Activated CD4-positive, alpha-beta memory T cell treated with anti-CD3 and anti-CD28 coated beads for 36 hours (primary cell): ENCODE results near the gene SEMA3G. TPM values are rescaled to one million over a fixed set of nuclear protein-coding genes. Genes with fewer than 3 reads are reported as not detected.

Source experiments
- CTCF ChIA-PET: fragments of 350-600 bp; sonication (Branson Sonifier 250); formaldehyde crosslinking; loops from one replicate; lab custom pipeline; 2021; ENCODE audit warnings: antibody characterized with exemption, inconsistent platforms; lab: Charles Lee
- POLR2A ChIA-PET: fragments of 350-600 bp; sonication (Branson Sonifier 250); formaldehyde crosslinking; loops from one replicate; lab custom pipeline; 2021; ENCODE audit warnings: antibody characterized with exemption; lab: Charles Lee
- DNase-seq: peaks from one replicate; pipeline ENCODE4 v3.0.0-alpha.2; 2020
- H3K27ac Mint-ChIP-seq: one replicate; pipeline ENCODE4 v1.8.0; 2021; ENCODE audit warnings: mixed read lengths
- H3K27me3 Mint-ChIP-seq: one replicate; pipeline ENCODE4 v1.8.0; 2021; ENCODE audit warnings: mixed read lengths
- H3K36me3 Mint-ChIP-seq: one replicate; pipeline ENCODE4 v1.8.0; 2021; ENCODE audit warnings: mixed read lengths
- H3K4me1 Mint-ChIP-seq: one replicate; pipeline ENCODE4 v1.8.0; 2021; ENCODE audit warnings: low read depth, mixed read lengths
- H3K4me3 Mint-ChIP-seq: one replicate; pipeline ENCODE4 v1.8.0; 2021; ENCODE audit warnings: mild to moderate bottlenecking, mixed read lengths
- H3K9me3 Mint-ChIP-seq: one replicate; pipeline ENCODE4 v1.8.0; 2021; ENCODE audit warnings: mixed read lengths
- intact Hi-C: fragments of 100-400 bp; cut with micrococcal nuclease; formaldehyde crosslinking; loops from one replicate; pipeline ENCODE4 v1.15.1; 2023
- total RNA-seq, 2 experiments: library from RNA; stranded (reverse); gene quantifications; one replicate each; pipeline ENCODE4 v1.2.3, GENCODE V29; 2021

Gene SEMA3G
- total RNA-seq, 2 experiments from 2014 or later, result 0.10 to 0.14 TPM

DNA sequence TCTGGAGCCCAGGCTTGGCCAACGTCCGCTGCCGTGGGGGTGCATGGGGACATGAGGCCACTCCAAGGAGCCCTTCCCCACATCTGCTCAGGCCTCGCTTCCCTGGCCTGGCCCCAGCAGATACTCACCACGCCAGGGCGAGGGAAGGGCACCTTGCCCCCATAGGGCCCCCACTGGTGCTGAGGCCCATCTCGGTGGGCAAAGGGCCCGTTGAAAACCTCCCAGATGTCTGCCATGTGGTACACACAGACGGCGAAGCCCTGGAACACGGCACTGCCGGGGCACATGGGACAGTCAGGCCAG, 4.7 kb downstream of the SEMA3G start:
- CTCF ChIA-PET, result no interaction called here

DNA sequence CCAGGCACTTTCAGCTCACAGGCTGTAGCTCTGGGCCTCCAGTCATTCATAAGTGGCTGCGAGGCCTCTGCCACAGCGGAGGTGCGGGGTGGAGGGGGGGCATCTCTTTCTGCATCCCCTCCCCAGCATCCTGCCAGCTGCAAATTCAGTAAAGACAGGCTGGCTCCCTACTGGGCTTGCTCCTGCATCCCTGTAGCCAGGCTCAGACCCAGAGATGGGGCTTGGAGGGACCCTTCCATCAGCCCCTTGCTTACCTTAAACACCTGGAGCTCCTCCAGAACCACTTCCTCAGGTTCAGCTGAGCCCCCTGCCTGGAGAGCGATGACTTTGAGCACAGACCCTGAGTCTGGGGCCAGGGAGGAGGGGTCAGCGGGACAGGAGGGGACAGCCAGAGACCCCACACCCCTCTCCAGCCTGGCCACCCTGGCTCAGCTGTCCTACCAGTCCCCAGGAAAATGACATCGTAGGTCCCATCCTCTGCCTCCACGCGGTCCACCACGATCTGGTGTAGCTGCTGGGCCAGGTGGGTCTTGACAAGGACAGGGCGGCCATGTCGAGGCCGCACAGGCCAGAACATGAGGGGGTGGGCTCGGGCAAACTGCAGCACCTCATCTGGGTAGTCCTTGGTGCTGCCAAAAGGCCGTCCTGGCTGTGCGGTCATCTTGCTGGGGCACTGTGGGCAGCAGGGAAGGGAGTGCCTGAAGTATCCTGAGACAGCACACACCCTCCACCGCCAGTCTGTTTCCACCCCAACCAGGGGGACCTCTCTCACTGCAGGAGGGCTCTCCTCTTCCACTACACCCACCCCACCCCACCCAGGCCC, 5.3 kb downstream of the SEMA3G start:
- intact Hi-C loops, result no loop called here
- POLR2A ChIA-PET, result no interaction called here
- no peak overlapping the region for H3K4me3 Mint-ChIP-seq
- H3K27ac Mint-ChIP-seq, result no peak overlapping the region
- CTCF ChIA-PET, result interaction anchor here (1.6 to 1.7 kb wide), 3 partner anchors 9 to 27 kb away, joined by 4 to 9 read pairs (median 7); no protein-coding TSS in a partner anchor
- no peaks in the 10 kb centered on the region for H3K4me1 Mint-ChIP-seq
- H3K27me3 Mint-ChIP-seq, result no peaks in the 10 kb centered on the region
- H3K9me3 Mint-ChIP-seq, result no peaks in the 10 kb centered on the region
- DNase-seq, result no peak
- H3K36me3 Mint-ChIP-seq, result no peaks in the 10 kb centered on the region

More for the DNA sequence above, 4.7 kb downstream of the SEMA3G start:
- Mint-ChIP-seq H3K9me3 (no peaks in the 10 kb centered on the region), H3K36me3 (no peaks in the 10 kb centered on the region), H3K4me3 (no peak overlapping the region), H3K27ac (no peak overlapping the region), H3K27me3 (no peaks in the 10 kb centered on the region), H3K4me1 (peaks cover 3% of the 10 kb centered on the region)
- intact Hi-C loops, result no loop called here
- DNase-seq, result no peak
- POLR2A ChIA-PET, result no interaction called here

DNA sequence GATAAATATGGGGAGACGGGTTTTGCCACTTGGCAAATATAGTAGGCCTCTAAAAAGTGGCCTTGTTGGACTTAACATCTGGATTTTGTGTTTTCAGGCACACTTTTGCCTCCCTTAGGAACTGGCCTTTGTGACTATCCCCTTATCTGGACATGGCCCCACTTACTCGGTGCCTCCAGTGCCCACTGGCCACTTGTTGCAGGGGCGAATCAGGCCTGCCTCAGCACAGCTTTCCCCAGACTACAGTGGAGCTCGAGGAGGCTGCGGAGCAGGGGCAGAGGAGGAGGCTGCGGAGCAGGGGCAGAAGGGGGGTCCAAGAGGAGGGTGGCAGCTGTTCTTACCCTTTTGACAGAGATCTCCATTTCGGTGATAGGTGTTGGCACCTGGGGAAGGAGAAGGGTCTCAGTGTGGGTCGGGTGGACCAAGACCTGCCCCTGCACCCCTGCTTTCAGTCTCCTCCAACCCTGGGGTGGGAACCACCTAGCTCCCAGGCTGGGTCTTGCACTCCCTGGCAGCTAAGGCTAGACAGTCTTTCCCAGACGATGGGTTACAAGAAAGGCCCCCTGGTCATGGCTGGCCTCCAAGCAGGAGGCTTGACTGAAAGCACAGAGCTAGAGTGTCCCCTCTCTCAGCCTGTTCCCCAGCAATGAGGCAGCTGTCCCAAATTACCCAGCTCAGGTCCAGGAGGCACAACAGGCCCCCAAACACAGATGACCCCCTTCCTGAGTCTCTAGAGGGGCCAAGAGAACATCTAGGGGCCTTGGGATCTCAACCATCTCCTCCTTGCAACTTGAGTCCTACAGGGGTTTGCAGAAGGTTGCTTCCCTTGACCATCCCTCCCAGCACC, 6.1 kb downstream of the SEMA3G start:
- Mint-ChIP-seq H3K4me1 (no peaks in the 10 kb centered on the region), H3K27ac (no peak overlapping the region), H3K4me3 (no peak overlapping the region), H3K36me3 (no peaks in the 10 kb centered on the region), H3K27me3 (no peaks in the 10 kb centered on the region), H3K9me3 (no peaks in the 10 kb centered on the region)
- CTCF ChIA-PET, result interaction anchor here (1.6 to 1.7 kb wide), 3 partner anchors 9 to 26 kb away, joined by 4 to 9 read pairs (median 7); no protein-coding TSS in a partner anchor
- intact Hi-C loops, result no loop called here
- DNase-seq, result no peak
- POLR2A ChIA-PET, result no interaction called here

DNA sequence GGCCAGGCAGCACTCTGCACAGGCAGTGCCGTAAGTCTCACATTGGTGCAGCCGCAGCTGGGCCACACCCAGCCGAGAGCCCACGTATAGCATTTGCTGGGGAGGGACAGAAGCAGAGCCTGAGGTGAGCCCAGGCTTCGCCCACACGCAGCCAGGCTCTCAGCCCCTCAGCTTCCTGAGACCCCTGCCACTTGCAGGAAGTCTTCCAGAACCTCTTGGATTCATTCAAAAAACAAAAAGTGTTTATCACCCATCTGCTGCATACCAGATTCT, 6.9 kb downstream of the SEMA3G start:
- Mint-ChIP-seq H3K4me3 (no peak overlapping the region), H3K9me3 (no peaks in the 10 kb centered on the region), H3K36me3 (no peaks in the 10 kb centered on the region), H3K27me3 (no peaks in the 10 kb centered on the region), H3K27ac (no peak overlapping the region), H3K4me1 (peaks cover 2% of the 10 kb centered on the region)
- no peak for DNase-seq
- ChIA-PET POLR2A (no interaction called here), CTCF (interaction anchor here (1.7 kb wide), 1 partner anchor 25 kb away, joined by 4 read pairs; no protein-coding TSS in a partner anchor)
- intact Hi-C loops, result no loop called here

DNA sequence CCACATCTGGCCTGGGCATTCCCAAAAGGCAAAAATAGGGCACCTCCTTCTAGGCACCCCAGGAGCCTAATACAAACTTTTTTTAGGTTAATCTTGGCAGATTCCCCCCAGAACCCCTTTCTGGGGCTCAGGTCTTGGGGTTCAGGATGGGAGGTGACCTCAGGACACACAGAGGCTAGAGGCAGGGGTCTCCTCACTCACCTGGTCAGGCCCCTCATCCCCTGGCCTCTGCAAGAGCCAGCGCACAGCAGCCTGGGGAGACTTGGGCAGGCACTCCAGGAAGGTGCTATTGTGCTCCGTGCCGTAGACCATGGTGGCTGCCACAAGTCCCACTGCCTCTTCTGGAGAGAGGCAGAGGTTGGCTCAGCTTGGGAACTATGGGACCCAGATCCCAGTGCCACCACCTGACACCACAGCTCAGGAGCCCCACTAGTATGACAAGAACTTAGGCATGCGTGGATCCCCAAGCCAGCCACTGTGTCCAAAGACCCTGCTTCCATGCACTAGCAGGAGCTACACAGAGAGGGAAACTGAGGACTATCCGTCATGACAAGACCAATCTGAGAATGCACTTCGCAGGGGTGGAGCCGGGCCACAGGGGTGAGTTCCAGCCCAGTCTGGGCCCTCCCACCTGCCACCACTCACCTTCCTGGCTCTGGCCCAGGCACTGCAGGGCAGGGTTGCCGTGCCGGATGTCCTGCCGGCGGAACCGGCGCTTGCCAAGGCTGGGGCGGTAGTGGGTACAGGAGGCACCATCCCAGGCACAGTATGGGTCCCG, 7.4 kb downstream of the SEMA3G start:
- Mint-ChIP-seq H3K4me3 (no peak overlapping the region), H3K9me3 (no peaks in the 10 kb centered on the region), H3K27me3 (no peaks in the 10 kb centered on the region), H3K36me3 (no peaks in the 10 kb centered on the region), H3K27ac (no peak overlapping the region), H3K4me1 (peaks cover 3% of the 10 kb centered on the region)
- intact Hi-C loops, result no loop called here
- DNase-seq, result no peak
- POLR2A ChIA-PET, result no interaction called here
- CTCF ChIA-PET, result interaction anchor here (1.2 to 2.4 kb wide), 3 partner anchors 9 to 24 kb away, joined by 3 to 8 read pairs (median 4); no protein-coding TSS in a partner anchor

DNA sequence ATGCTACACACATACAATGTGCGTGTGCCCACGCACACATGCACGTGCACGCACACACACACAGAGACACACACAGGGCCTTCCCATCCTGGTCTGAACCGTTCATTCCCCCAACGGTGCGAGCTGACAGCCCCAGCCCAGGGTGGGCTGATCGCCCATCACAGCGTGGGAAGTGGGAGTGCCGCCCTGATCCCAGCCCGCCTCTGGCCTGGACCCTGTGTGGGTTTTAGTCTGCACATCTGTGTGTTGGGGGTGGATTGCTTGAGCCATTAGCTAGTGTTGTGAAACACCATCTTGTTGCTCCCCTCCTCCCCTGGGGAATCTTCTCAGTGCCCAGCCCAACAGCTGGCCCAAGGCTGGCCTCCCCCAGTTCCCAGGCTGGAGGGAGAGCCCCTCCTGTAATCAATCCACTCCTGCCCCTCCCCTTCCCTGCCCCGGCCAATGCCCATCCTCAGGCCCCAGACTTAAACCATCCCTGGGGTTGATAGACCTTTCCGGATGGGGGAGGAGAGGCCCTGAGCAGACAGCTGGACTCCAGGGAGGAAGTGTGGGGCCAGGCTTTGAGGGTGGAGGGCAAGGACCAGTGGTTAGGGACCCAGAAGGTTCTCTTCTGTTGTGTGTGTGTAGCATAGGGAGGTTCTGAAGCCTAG, 8.3 kb downstream of the SEMA3G start:
- peaks cover 3% of the 10 kb centered on the region for H3K4me1 Mint-ChIP-seq
- no peaks in the 10 kb centered on the region for H3K27me3 Mint-ChIP-seq
- H3K27ac Mint-ChIP-seq, result no peak overlapping the region
- POLR2A ChIA-PET, result no interaction called here
- intact Hi-C loops, result no loop called here
- no peaks in the 10 kb centered on the region for H3K36me3 Mint-ChIP-seq
- CTCF ChIA-PET, result interaction anchor here (0.9 to 2.4 kb wide), 3 partner anchors 8 to 25 kb away, joined by 3 to 8 read pairs (median 3); no protein-coding TSS in a partner anchor
- H3K4me3 Mint-ChIP-seq, result no peak overlapping the region
- DNase-seq, result no peak
- no peaks in the 10 kb centered on the region for H3K9me3 Mint-ChIP-seq

DNA sequence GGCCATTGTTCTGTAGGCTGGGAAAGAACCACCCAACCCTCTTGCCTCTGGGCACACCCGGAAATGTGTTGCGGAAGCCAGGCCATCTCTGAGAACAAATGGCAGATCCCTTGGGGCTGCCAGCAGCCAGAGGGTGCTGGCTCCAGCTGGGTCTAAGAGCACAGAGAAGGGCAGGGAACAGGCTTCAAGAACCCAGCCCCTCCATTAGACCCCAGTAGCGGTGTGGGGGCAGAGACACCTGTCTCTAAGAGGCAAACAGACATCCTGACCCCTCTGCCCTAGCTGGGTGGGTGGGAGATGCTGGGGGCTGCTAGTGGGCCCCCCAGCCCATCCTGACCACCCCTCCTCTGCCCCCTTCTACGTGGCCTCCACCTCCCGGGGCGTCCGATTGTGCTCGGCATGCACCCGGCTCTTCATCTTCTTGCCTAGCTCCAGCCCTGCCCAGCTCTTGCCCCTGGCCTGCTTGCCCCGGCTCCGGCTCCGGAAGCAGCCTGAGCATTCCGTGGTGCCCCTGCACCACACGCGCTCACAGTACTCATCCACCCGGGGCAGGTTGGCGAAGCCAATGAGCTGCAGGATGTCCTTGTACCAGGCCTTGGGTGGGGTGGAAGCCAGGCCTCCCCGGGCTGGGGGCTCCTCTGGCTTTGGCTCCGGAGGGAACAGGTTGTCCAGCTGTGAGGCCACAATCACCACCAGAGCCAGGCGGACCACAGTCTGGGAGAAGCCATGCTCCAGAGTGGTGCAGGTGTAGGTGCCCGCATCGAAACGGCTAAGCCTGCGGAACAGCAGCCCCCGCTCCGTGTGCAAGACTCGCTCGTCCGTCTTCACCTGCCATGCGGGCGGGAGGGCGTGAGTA, 9.4 kb downstream of the SEMA3G start:
- POLR2A ChIA-PET, result no interaction called here

DNA sequence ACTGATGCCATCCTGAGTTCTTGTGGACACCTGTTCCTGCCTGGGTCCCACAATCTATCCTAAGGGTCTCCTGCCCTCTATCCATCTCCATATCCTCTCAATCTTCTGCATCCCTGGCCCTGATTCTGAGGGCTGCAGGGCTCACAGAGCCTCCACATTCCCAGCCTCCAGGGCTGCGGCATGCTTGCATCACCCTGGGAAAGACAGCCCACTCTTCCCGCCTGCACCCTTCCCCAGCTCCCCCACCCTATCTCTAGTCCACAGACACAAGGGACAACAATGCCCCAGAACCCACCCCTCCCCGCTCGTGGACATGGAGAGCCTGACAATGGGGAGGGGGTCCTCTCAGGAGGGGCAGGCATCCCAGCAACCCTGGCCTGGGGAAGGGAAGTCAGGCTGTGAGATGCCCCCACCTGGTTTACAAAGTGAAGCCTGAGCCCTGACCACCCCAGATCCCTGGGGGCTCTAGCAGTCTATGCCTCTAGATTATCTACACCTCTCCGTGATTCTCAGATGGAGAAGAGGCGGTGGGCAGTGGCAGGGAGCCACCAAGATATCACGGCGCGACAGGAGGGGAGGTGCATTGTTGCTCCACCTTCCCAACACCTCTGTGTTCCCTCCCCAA, 10.3 kb downstream of the SEMA3G start:
- H3K4me3 Mint-ChIP-seq, result no peak overlapping the region
- H3K36me3 Mint-ChIP-seq, result no peaks in the 10 kb centered on the region
- H3K9me3 Mint-ChIP-seq, result no peaks in the 10 kb centered on the region
- no peaks in the 10 kb centered on the region for H3K27me3 Mint-ChIP-seq
- DNase-seq, result no peak
- peaks cover 3% of the 10 kb centered on the region for H3K4me1 Mint-ChIP-seq
- no peak overlapping the region for H3K27ac Mint-ChIP-seq
- ChIA-PET POLR2A (no interaction called here), CTCF (interaction anchor here (10.7 kb wide), 1 partner anchor 11 kb away, joined by 172 read pairs; the partner anchor contains the start of gene SEMA3G)
- intact Hi-C loops, result no loop called here

More for the DNA sequence above, 9.4 kb downstream of the SEMA3G start:
- H3K36me3 Mint-ChIP-seq, result no peaks in the 10 kb centered on the region
- intact Hi-C loops, result no loop called here
- DNase-seq, result no peak
- no peaks in the 10 kb centered on the region for H3K27me3 Mint-ChIP-seq
- CTCF ChIA-PET, result interaction anchor here (2.4 kb wide), 1 partner anchor 11 kb away, joined by 8 read pairs; no protein-coding TSS in a partner anchor
- peaks cover 3% of the 10 kb centered on the region for H3K4me1 Mint-ChIP-seq
- no peaks in the 10 kb centered on the region for H3K9me3 Mint-ChIP-seq
- H3K27ac Mint-ChIP-seq, result no peak overlapping the region
- no peak overlapping the region for H3K4me3 Mint-ChIP-seq

DNA sequence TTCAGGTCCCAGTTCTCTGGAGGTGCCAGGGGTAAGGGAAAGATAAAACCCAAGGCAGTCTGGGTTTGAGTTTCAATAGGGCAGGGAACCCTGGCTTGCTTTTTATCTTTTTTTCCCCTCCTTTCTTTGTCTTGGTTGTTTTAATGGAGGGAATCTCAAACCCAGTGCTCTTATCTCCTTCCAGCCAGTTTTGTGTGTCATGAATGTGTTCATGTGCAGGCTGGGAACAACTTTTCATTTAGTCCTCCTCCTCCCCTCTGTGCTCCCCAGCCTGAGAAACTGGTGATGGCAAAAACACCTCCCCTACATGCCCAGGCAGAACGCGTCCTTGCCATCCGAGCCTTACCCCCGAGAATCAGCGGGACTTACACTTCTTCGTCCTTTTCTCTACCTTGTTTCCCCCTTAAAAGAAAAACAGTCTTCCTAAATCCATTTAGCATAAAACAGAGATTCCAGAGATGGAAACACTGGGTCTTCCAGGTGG, 10.9 kb downstream of the SEMA3G start:
- intact Hi-C loops, result no loop called here
- H3K27me3 Mint-ChIP-seq, result no peaks in the 10 kb centered on the region
- H3K36me3 Mint-ChIP-seq, result no peaks in the 10 kb centered on the region
- peaks cover 3% of the 10 kb centered on the region for H3K4me1 Mint-ChIP-seq
- POLR2A ChIA-PET, result no interaction called here
- CTCF ChIA-PET, result interaction anchor here (1.3 to 10.7 kb wide), 2 partner anchors 12 to 13 kb away, joined by 3 to 172 read pairs; partner anchors contain the start of gene SEMA3G
- H3K27ac Mint-ChIP-seq, result no peak overlapping the region
- no peak for DNase-seq
- no peaks in the 10 kb centered on the region for H3K9me3 Mint-ChIP-seq
- H3K4me3 Mint-ChIP-seq, result no peak overlapping the region

DNA sequence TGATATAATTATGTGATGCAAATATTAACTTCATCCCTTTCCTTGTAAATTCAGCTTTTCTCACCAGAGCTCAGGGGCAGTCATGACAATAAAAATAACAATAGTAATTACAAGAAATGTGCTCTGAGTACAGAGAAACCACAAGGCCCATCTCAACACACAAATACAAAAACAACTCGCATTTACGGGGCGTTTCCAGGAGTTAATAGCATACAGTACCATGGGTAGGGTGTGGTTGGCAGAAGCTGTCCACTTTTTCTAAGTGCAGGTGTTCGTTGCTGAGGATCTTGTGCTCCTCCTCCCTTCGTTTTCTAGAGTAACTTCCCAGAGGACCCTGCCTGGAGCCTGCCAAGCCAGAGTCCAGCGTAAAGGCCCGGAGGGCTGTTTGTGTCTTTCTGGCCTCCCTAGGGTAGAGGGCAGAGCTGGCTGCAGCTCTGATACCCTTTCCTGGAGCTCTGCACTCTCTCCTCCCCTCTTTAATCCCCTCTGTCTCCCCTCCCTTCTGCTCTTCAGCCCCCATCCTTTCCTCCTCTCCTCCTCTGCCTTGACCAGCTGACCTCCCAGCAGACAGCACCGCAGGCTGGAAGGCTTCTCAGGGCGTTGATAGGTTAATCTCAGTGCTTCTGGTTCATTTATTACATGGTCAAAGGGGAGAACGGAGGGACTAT, 11.4 kb downstream of the SEMA3G start:
- no peak for DNase-seq
- no peak overlapping the region for H3K27ac Mint-ChIP-seq
- CTCF ChIA-PET, result interaction anchor here (1.2 to 10.7 kb wide), 4 partner anchors 9 to 21 kb away, joined by 3 to 172 read pairs (median 14); partner anchors contain the start of gene SEMA3G
- H3K36me3 Mint-ChIP-seq, result no peaks in the 10 kb centered on the region
- H3K27me3 Mint-ChIP-seq, result no peaks in the 10 kb centered on the region
- no peak overlapping the region for H3K4me3 Mint-ChIP-seq
- H3K9me3 Mint-ChIP-seq, result no peaks in the 10 kb centered on the region
- POLR2A ChIA-PET, result no interaction called here
- intact Hi-C loops, result no loop called here
- peaks cover 3% of the 10 kb centered on the region for H3K4me1 Mint-ChIP-seq
